GM18499 (cell line): ENCODE data around the gene SBK3.

Source experiments
- ATAC-seq: cut with Tn5 transposase; IDR thresholded peaks from one replicate; pipeline ENCODE4 v1.9.1; 2021; ENCODE audit warnings: moderate number of reproducible peaks; ENCODE audit not compliant: insufficient read depth, unreplicated experiment

The SBK3 gene

DNA sequence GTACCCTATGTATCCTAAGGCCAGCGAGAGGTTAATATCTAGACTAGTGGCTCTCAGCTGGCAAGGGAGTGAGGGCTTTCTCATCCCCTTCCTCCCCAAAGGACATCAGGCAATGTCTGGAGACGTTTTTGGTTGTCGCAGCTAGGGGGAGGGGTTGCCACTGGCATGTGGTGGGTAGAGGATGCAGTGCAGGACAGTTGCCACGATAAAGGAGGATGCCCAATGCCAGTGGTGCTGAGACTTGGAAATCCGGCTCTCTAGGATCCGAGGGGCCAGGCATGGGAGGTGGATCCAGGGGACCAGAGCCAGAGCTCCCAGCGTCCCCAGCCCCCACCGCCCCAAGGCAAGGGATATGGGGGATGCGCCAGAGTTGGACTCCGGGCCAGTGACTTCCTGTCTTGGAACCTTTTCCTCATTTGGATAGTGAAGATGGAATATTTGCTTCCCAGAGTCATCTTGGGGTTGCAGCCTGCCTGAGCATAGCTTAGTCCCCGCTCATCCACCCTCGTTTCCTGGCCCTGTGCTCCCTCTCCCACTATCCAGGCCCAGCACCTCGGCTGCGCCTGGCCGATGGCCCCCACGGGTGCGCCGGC, 52.2 kb downstream of the SBK3 start:
- ATAC-seq = no peak

DNA sequence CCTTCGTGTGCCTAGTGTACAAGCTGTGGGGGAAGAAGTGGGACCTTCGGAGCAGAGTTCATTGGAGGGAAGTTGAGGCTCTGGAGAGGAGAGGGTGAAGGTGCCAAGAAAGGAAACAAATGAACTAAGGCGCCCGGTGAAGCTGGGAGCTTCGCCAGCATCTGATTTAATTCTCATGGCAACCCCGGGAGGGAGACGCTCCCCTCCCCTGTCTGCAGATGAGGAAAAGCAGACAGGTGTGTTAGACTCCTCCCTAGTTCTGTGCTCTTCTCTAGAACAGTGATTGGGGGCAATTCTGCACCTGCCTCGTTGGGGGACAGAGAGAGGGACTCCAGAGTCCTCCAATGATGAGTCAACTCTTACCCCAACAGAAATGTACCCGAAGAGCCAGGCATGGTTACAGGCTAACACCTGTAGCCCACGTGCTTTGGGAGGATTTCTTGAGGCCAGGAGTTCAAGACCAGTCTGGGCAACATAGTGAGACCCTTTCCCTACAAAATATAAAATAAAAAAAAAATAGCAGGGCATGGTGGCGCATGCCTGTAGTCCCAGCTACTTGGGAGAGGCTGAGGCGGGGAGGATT, 52.9 kb downstream of the SBK3 start:
- ATAC-seq = no peak

DNA sequence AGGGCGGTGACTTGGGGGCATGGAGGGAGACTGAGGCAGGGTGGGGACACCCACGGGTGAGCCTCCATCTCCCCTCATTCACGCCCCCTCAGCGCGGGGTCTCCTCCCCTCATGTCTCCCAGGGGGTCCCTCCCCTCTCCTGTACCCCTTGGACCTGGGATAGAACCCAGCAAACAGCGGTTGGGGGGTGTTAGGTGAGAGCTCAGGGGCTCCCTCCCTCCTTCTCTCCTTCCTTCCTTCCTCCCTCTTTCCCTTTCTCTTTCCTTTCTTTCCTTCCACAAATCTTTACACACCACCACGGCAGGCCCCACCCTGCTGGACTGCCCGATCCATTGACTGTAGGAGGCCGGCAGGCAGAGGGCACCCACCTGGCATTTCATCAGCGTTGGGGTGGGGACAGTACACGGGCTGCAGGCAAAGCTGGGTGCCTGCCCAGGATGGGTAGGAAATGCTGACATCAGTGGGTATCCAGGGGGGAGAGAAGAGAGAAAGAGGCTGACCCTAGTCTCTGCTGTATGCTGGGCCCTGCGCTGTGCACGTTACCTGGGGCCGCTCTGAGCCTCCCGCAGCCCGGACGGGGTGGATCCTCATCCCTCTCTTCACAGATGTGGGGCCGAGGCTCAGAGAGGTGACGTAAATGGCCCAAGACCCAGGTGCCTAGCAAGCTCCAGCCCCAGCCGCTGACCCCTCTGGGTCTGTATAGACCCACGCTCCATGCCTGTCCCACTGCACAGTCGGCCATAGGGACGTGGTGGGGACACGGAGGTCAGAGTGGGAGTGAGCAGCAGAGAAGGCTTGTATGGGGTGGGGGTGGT, 53.6 kb downstream of the SBK3 start:
- no peak for ATAC-seq
